Fibroblast of skin of back (primary cell): ENCODE results near the gene RAP1B. TPM values are rescaled to one million over a fixed set of nuclear protein-coding genes. Genes with fewer than 3 reads are reported as not detected.

Experiments
- DNase-seq: peaks from one replicate; pipeline ENCODE4 v3.0.0-alpha.2; 2013
- polyA plus RNA-seq, 2 experiments: library from polyadenylated mRNA; unstranded; fragments of 120-200 nt; gene quantifications; one replicate each; pipeline ENCODE4 v1.2.1, GENCODE V29; 2013; ENCODE audit not compliant: insufficient read length in 2 of 2

RAP1B gene
- polyA plus RNA-seq (2013, experiment 1 of 2; ENCODE audit: insufficient read length) = 297 TPM
- 278 TPM for polyA plus RNA-seq (2013, experiment 2 of 2; ENCODE audit: insufficient read length)

- peak; percentile 92 for DNase-seq
Measured at GRCh38 chr12:68610370-68611093, at the start of gene RAP1B. RAP1B (plus strand) TSS chr12:68610899; CDS start chr12:68648725, 37,826 bp downstream.

- DNase-seq = no peak
Measured at GRCh38 chr12:68561830-68562229, 48.9 kb upstream of the RAP1B start.

GRCh38 chr12:68564166-68564565 lies 46.5 kb upstream of the RAP1B start:
- DNase-seq = no peak

GRCh38 chr12:68565391-68565903 lies 45.3 kb upstream of the RAP1B start:
- peak; percentile 89 for DNase-seq

GRCh38 chr12:68568922-68569569 lies 41.7 kb upstream of the RAP1B start:
- DNase-seq = no peak

- DNase-seq = peak; percentile 66
Measured at GRCh38 chr12:68572661-68573060, 38.0 kb upstream of the RAP1B start.

- no peak for DNase-seq
Measured at GRCh38 chr12:68573406-68573805, 37.3 kb upstream of the RAP1B start.

- no peak for DNase-seq
Measured at GRCh38 chr12:68577949-68578348, 32.8 kb upstream of the RAP1B start.

GRCh38 chr12:68578765-68579164 lies 31.9 kb upstream of the RAP1B start:
- no peak for DNase-seq

- DNase-seq = no peak
Measured at GRCh38 chr12:68579254-68579653, 31.4 kb upstream of the RAP1B start.

- peak; percentile 34 for DNase-seq
Measured at GRCh38 chr12:68580911-68581310, 29.8 kb upstream of the RAP1B start.

GRCh38 chr12:68581926-68582325 lies 28.8 kb upstream of the RAP1B start:
- no peak for DNase-seq

- no peak for DNase-seq
Measured at GRCh38 chr12:68585966-68586365, 24.7 kb upstream of the RAP1B start.

- no peak for DNase-seq
Measured at GRCh38 chr12:68587448-68587873, 23.2 kb upstream of the RAP1B start.

GRCh38 chr12:68589194-68589593 lies 21.5 kb upstream of the RAP1B start:
- DNase-seq = no peak

- no peak for DNase-seq
Measured at GRCh38 chr12:68591734-68592418, 18.8 kb upstream of the RAP1B start.

GRCh38 chr12:68595241-68595640 lies 15.5 kb upstream of the RAP1B start:
- DNase-seq = no peak

- DNase-seq = no peak
Measured at GRCh38 chr12:68601767-68602166, 8.9 kb upstream of the RAP1B start.

- no peak for DNase-seq
Measured at GRCh38 chr12:68602720-68603119, 8.0 kb upstream of the RAP1B start.

GRCh38 chr12:68608191-68608590 lies 2.5 kb upstream of the RAP1B start:
- no peak for DNase-seq

- peak; percentile 51 for DNase-seq
Measured at GRCh38 chr12:68609998-68610369, 715 bp upstream of the RAP1B start.

GRCh38 chr12:68611094-68611805 lies 551 bp downstream of the RAP1B start:
- DNase-seq = peak; percentile 63

GRCh38 chr12:68611806-68612160 lies 1.1 kb downstream of the RAP1B start:
- DNase-seq = no peak
